Measurements from ENCODE around the gene TET1. TPM values are rescaled to one million over a fixed set of nuclear protein-coding genes. Genes with fewer than 3 reads are reported as not detected.
A peak's percentile ranks its signal among the peaks of the same experiment; 100 is the strongest.

TET1 gene
- total RNA-seq, 4 donors from 2014 or later: 1.5 to 3.3 (median 1.5) TPM

DNA sequence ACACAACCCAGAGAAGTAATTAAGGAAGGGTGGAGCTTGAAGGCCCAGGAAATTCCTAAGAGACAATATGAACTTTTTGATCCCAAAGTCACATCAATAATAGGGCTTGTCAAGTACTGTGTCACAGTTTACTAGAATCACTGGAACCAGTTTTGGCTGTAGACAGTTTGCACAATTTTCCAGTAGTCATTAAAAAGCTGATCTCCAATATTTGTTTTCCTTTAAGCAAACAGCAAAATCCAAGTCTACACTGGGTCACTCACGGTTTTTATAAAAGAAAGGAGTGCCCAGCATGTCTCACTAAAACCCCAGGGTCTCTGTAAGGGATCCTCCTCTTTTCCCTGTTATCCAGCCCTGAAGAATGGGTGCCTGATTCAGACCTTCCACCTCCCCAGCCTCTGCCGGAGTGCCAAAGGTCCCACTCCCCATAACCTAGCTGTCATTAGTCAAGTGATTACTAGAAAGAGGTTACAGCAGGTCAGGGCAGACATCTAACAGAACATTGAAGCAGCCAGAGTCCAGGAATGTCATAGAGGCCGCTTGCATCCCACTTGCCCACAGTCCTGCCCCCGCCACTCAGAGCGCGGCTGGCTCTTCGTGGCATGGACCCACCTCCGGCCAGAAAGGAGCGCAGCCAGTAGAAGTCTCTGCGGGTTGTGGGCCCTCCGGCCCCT, 33.4 kb upstream of the TET1 start:
- 0 to 1% methylated on average over 1 to 9 of the region's 11 CpGs for WGBS, 2 donors (ENCODE audit: low coverage in 1 of 2)
- peaks cover 0 to 13% (median 5%) of the 10 kb centered on the region in 4 donors for H3K4me1 ChIP-seq
- no peak for DNase-seq
- H3K36me3 ChIP-seq: no peaks in the 10 kb centered on the region
- H3K4me3 ChIP-seq: peak overlapping the region; percentile 96 to 99 (median 98)
- intact Hi-C loops (cut with DNase I; ENCODE audit: low total_unique reads): no loop called here
- H3K27ac ChIP-seq: peak overlapping the region; percentile 96 to 99 (median 97)
- H3K9me3 ChIP-seq: no peaks in the 10 kb centered on the region
- TF ChIP-seq CTCF (IDR thresholded peaks at IDR 0.05) (no peak), POLR2AphosphoS5 (IDR thresholded peaks at IDR 0.05) (no peak), EP300 (IDR thresholded peaks at IDR 0.05; ENCODE audit: low read depth) (no peak), POLR2A (IDR thresholded peaks at IDR 0.05) (no peak)
- in situ Hi-C loops (cut with MboI; ENCODE audit: low pct_ligation_motif_present in 1 of 4, low pct_unique_long_range_greater_than_20kb in 1 of 4, low sequenced_read_pairs in 3 of 4): loop anchor here in 2 of 4 donors (25.0 kb wide), 1 partner anchor 186 kb away; the partner anchor contains the start of gene CCAR1 (in 2 of the 2)
- H3K27me3 ChIP-seq: no peaks in the 10 kb centered on the region

DNA sequence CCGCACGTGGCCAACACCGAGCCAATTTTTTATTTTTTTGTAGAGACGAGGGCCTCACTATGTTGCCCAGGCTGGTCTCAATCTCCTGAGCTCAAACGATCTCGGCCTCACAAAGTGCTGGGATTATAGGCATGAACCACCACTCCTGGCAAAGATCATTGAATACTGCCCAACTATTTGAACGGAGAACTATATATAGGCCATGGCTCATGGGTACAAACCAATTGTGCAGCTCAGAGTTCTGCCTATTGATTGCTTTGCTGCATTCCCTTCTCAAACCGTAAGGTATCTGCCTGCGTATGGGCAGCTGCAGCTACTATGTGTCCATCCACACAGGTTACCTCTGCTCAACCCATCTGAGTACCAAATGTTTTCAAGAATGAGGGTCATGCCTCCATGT, 23.2 kb upstream of the TET1 start:
- no peak overlapping the region for H3K4me3 ChIP-seq
- intact Hi-C loops (cut with DNase I; ENCODE audit: low total_unique reads) (no loop called here), in situ Hi-C loops (cut with MboI; ENCODE audit: low pct_ligation_motif_present in 1 of 4, low pct_unique_long_range_greater_than_20kb in 1 of 4, low sequenced_read_pairs in 3 of 4) (loop anchor here in 2 of 4 donors (25.0 kb wide), 1 partner anchor 175 kb away; the partner anchor contains the start of gene CCAR1 (in 2 of the 2))
- H3K4me1 ChIP-seq: no peaks in the 10 kb centered on the region
- no peaks in the 10 kb centered on the region for H3K27me3 ChIP-seq
- no peaks in the 10 kb centered on the region for H3K36me3 ChIP-seq
- WGBS, 2 donors (ENCODE audit: low coverage in 1 of 2): 94% methylated on average over 3 to 8 of the region's 9 CpGs
- DNase-seq: no peak
- H3K9me3 ChIP-seq: no peaks in the 10 kb centered on the region
- TF ChIP-seq CTCF (IDR thresholded peaks at IDR 0.05) (no peak), POLR2A (IDR thresholded peaks at IDR 0.05) (no peak), EP300 (IDR thresholded peaks at IDR 0.05; ENCODE audit: low read depth) (no peak), POLR2AphosphoS5 (IDR thresholded peaks at IDR 0.05) (no peak)
- H3K27ac ChIP-seq: no peak overlapping the region

DNA sequence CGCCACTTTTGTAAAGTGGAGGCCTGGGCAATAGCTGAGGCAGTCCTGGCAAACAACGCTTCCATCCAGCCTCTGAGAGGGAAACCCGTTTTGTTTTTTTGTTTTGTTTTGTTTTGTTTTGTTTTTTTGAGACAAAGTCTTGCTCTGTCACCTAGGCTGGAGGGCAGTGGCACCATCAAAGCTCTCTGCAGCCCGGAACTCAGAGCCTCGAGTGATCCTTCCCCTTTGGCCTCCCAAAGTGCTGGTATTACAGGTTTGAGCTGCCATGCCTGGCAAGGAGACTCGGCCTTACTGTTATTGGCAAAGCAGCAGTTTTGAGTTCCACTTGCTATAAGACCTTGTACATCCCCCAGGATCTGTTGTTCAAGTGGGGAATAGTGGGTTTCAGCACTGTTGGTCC, 22.3 kb upstream of the TET1 start:
- Histone ChIP-seq H3K27me3 (no peaks in the 10 kb centered on the region), H3K27ac (no peak overlapping the region), H3K36me3 (no peaks in the 10 kb centered on the region), H3K4me3 (no peak overlapping the region), H3K9me3 (no peaks in the 10 kb centered on the region), H3K4me1 (no peaks in the 10 kb centered on the region)
- WGBS, 2 donors (ENCODE audit: low coverage in 1 of 2): 93 to 100% methylated on average over 3 to 6 of the region's 6 CpGs
- intact Hi-C loops (cut with DNase I; ENCODE audit: low total_unique reads) (no loop called here), in situ Hi-C loops (cut with MboI; ENCODE audit: low pct_ligation_motif_present in 1 of 4, low pct_unique_long_range_greater_than_20kb in 1 of 4, low sequenced_read_pairs in 3 of 4) (loop anchor here in 2 of 4 donors (25.0 kb wide), 1 partner anchor 175 kb away; the partner anchor contains the start of gene CCAR1 (in 2 of the 2))
- TF ChIP-seq EP300 (IDR thresholded peaks at IDR 0.05; ENCODE audit: low read depth) (no peak), CTCF (IDR thresholded peaks at IDR 0.05) (no peak), POLR2A (IDR thresholded peaks at IDR 0.05) (no peak), POLR2AphosphoS5 (IDR thresholded peaks at IDR 0.05) (no peak)
- DNase-seq: no peak

- H3K4me3 ChIP-seq: no peak overlapping the region
- H3K27me3 ChIP-seq: no peaks in the 10 kb centered on the region
- no peak overlapping the region for H3K27ac ChIP-seq
- WGBS, 2 donors (ENCODE audit: low coverage in 1 of 2): 62 to 77% methylated on average over 3 to 5 of the region's 5 CpGs
- no peaks in the 10 kb centered on the region for H3K9me3 ChIP-seq
- DNase-seq: no peak
- in situ Hi-C loops (cut with MboI; ENCODE audit: low pct_ligation_motif_present in 1 of 4, low pct_unique_long_range_greater_than_20kb in 1 of 4, low sequenced_read_pairs in 3 of 4) (loop anchor here in 2 of 4 donors (25.0 kb wide), 1 partner anchor 169 kb away; the partner anchor contains the start of gene CCAR1 (in 2 of the 2)), intact Hi-C loops (cut with DNase I; ENCODE audit: low total_unique reads) (no loop called here)
- no peaks in the 10 kb centered on the region for H3K36me3 ChIP-seq
- no peak for TF ChIP-seq EP300 (IDR thresholded peaks at IDR 0.05; ENCODE audit: low read depth)
- TF ChIP-seq CTCF (IDR thresholded peaks at IDR 0.05): no peak
- no peak for TF ChIP-seq POLR2AphosphoS5 (IDR thresholded peaks at IDR 0.05)
- no peak for TF ChIP-seq POLR2A (IDR thresholded peaks at IDR 0.05)
- H3K4me1 ChIP-seq: no peaks in the 10 kb centered on the region
These were observed 16.9 kb upstream of the TET1 start for GRCh38 chr10:68543004-68543918.

All from transverse colon (tissue), 4 donors.